ENCODE data around the gene ZNF211. TPM values are rescaled to one million over a fixed set of nuclear protein-coding genes. Genes with fewer than 3 reads are reported as not detected.

ZNF211 gene
- total RNA-seq, 1 experiment from 2014 or later, result 6.7 TPM

DNA sequence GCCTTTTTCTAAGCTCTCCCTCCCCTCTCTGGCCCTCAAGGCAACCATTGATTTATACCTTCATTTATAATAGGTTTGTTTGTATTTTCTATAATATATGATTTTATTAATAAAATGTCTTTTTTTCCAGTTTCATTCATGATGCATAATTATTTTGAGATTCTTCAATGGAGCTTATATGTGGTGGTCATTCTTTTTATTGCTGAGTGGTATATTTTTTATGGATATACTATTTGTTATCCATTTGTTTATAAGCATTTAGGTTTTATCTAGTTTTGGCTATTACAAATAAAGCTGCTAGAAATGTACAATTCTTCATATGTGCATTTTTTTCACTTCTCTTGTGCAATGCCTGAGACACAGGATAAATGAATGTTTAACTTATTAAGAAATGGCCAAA lies 10.8 kb downstream of the ZNF211 start:
- no peaks in the 10 kb centered on the region for H3K79me2 ChIP-seq (ENCODE audit: insufficient read depth, low read length)
- no peaks in the 10 kb centered on the region for H3K4me1 ChIP-seq (ENCODE audit: control insufficient read depth in 1 of 2, insufficient read depth in 2 of 2, low read length in 2 of 2)
- H3K27ac ChIP-seq (ENCODE audit: low read depth, low read length), result no peak overlapping the region
- DNase-seq (ENCODE audit: low read depth, low spot score) (no peak), ATAC-seq (no peak)
- peaks cover 11 to 24% of the 10 kb centered on the region in 2 experiments; a peak in 3 of 4 replicates for H3K9me3 ChIP-seq (ENCODE audit: control insufficient read depth in 1 of 2, insufficient read depth in 1 of 2, low read depth in 1 of 2, low read length in 2 of 2)
- no peaks in the 10 kb centered on the region for H3K9me2 ChIP-seq (ENCODE audit: insufficient read depth)
- no peak overlapping the region for H2AFZ ChIP-seq (ENCODE audit: low read depth, low read length, poor library complexity, severe bottlenecking)
- H3K4me2 ChIP-seq (ENCODE audit: low read length), result no peak overlapping the region
- no peak overlapping the region for H3K4me3 ChIP-seq (replicated peaks in 1 of 2; ENCODE audit: low read depth in 1 of 2, low read length in 2 of 2)
- H3K27me3 ChIP-seq (ENCODE audit: insufficient read depth, low read length), result no peaks in the 10 kb centered on the region
- ChIA-PET RAD21 (ENCODE audit: low non-redundant PET in 1 of 2, low total read pairs in 2 of 2, uncharacterized antibody in 2 of 2, unreplicated experiment in 2 of 2) (no interaction called here), CTCF (no interaction called here), POLR2A (no interaction called here)
- no TSS peak for BruUV-seq (replicated peaks)
- TF ChIP-seq EZH2phosphoT487 (IDR thresholded peaks at IDR 0.05; ENCODE audit: borderline replicate concordance) (no peak), EZH2 (IDR thresholded peaks at IDR 0.05) (no peak), SRF (IDR thresholded peaks at IDR 0.05; ENCODE audit: low read depth) (no peak), SP1 (IDR thresholded peaks at IDR 0.05; ENCODE audit: low read depth) (no peak), TCF7L2 (IDR thresholded peaks at IDR 0.05; ENCODE audit: borderline replicate concordance, extremely low read depth, insufficient read depth, insufficient read length) (no peak), ELF1 (IDR thresholded peaks at IDR 0.05; ENCODE audit: borderline replicate concordance, low read depth) (no peak), FOSL1 (IDR thresholded peaks at IDR 0.05; ENCODE audit: low read depth) (no peak), EGR1 (IDR thresholded peaks at IDR 0.05; ENCODE audit: low read depth) (no peak)
- TF ChIP-seq, protein P1, sequence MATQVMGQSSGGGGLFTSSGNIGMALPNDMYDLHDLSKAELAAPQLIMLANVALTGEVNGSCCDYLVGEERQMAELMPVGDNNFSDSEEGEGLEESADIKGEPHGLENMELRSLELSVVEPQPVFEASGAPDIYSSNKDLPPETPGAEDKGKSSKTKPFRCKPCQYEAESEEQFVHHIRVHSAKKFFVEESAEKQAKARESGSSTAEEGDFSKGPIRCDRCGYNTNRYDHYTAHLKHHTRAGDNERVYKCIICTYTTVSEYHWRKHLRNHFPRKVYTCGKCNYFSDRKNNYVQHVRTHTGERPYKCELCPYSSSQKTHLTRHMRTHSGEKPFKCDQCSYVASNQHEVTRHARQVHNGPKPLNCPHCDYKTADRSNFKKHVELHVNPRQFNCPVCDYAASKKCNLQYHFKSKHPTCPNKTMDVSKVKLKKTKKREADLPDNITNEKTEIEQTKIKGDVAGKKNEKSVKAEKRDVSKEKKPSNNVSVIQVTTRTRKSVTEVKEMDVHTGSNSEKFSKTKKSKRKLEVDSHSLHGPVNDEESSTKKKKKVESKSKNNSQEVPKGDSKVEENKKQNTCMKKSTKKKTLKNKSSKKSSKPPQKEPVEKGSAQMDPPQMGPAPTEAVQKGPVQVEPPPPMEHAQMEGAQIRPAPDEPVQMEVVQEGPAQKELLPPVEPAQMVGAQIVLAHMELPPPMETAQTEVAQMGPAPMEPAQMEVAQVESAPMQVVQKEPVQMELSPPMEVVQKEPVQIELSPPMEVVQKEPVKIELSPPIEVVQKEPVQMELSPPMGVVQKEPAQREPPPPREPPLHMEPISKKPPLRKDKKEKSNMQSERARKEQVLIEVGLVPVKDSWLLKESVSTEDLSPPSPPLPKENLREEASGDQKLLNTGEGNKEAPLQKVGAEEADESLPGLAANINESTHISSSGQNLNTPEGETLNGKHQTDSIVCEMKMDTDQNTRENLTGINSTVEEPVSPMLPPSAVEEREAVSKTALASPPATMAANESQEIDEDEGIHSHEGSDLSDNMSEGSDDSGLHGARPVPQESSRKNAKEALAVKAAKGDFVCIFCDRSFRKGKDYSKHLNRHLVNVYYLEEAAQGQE (IDR thresholded peaks at IDR 0.05; ENCODE audit: low read depth), result no peak
- TF ChIP-seq, protein P2, sequence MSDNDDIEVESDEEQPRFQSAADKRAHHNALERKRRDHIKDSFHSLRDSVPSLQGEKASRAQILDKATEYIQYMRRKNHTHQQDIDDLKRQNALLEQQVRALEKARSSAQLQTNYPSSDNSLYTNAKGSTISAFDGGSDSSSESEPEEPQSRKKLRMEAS (IDR thresholded peaks at IDR 0.05), result no peak
- peaks cover 15 to 23% of the 10 kb centered on the region in 2 experiments for H3K36me3 ChIP-seq (ENCODE audit: control insufficient read depth in 1 of 2, insufficient read depth in 2 of 2, low read length in 2 of 2)
- no peaks in the 10 kb centered on the region for H4K20me1 ChIP-seq (ENCODE audit: insufficient read depth)
- H3K9ac ChIP-seq (ENCODE audit: low read length), result no peak overlapping the region
- intact Hi-C loops (cut with micrococcal nuclease), result no loop called here

Measured in HCT116 (cell line).